H9 (cell line): ENCODE results near the gene SEMA3E. TPM values are rescaled to one million over a fixed set of nuclear protein-coding genes. Genes with fewer than 3 reads are reported as not detected.

Source experiments
- DNase-seq: peaks from one replicate; pipeline ENCODE4 v3.0.0-alpha.2; 2017
- H2AFZ ChIP-seq: one replicate; pipeline ENCODE4 v1.6.1; 2013; ENCODE audit warnings: mild to moderate bottlenecking, low read length, control low read depth, moderate library complexity
- H2AK5ac ChIP-seq: 2 replicates; pipeline ENCODE4 v1.6.1; 2013; ENCODE audit warnings: low read length, control low read depth, mixed read lengths; ENCODE audit not compliant: insufficient read length
- H2BK120ac ChIP-seq: one replicate; pipeline ENCODE4 v1.6.1; 2013; ENCODE audit warnings: low read depth, mild to moderate bottlenecking, low read length, control low read depth, inconsistent platforms; ENCODE audit not compliant: poor library complexity, severe bottlenecking
- H2BK12ac ChIP-seq: 2 replicates; pipeline ENCODE4 v1.6.1; 2013; ENCODE audit warnings: low read length, control low read depth, mixed read lengths, low read depth; ENCODE audit not compliant: insufficient read length
- H2BK15ac ChIP-seq: 2 replicates; pipeline ENCODE4 v1.6.1; 2013; ENCODE audit warnings: low read depth, low read length, control low read depth
- H2BK20ac ChIP-seq: one replicate; pipeline ENCODE4 v1.6.1; 2013; ENCODE audit warnings: low read depth, mild to moderate bottlenecking, low read length, control low read depth, inconsistent platforms; ENCODE audit not compliant: poor library complexity, severe bottlenecking
- H2BK5ac ChIP-seq: 2 replicates; pipeline ENCODE4 v1.6.1; 2013; ENCODE audit warnings: low read length, control low read depth, mixed read lengths; ENCODE audit not compliant: insufficient read length
- H3K14ac ChIP-seq: 2 replicates; pipeline ENCODE4 v1.6.1; 2013; ENCODE audit warnings: low read length, control low read depth; ENCODE audit not compliant: insufficient read depth
- H3K18ac ChIP-seq: 2 replicates; pipeline ENCODE4 v1.6.1; 2013; ENCODE audit warnings: low read depth, mild to moderate bottlenecking, mixed read lengths, low read length, control low read depth; ENCODE audit not compliant: insufficient read length
- H3K23ac ChIP-seq: 2 replicates; pipeline ENCODE4 v1.6.1; 2013; ENCODE audit warnings: low read length, control low read depth, mixed read lengths, low read depth; ENCODE audit not compliant: insufficient read length
- H3K23me2 ChIP-seq: 2 replicates; pipeline ENCODE4 v1.6.1; 2013; ENCODE audit warnings: low read depth, mild to moderate bottlenecking, mixed read lengths, low read length, control low read depth; ENCODE audit not compliant: insufficient read length, poor library complexity, severe bottlenecking
- H3K27ac ChIP-seq: 2 replicates; pipeline ENCODE4 v1.5.1; 2013; ENCODE audit warnings: low read length, control low read depth, mixed read lengths, low read depth; ENCODE audit not compliant: insufficient read length
- H3K27me3 ChIP-seq: 2 replicates; pipeline ENCODE4 v1.6.1; 2013; ENCODE audit warnings: low read length, control low read depth, inconsistent platforms; ENCODE audit not compliant: insufficient read depth
- H3K4ac ChIP-seq: 2 replicates; pipeline ENCODE4 v1.6.1; 2013; ENCODE audit warnings: low read depth, mild to moderate bottlenecking, control low read depth, inconsistent platforms, low read length, moderate library complexity
- H3K4me1 ChIP-seq: 2 replicates; pipeline ENCODE4 v1.6.1; 2013; ENCODE audit warnings: low read length, control low read depth, inconsistent platforms; ENCODE audit not compliant: insufficient read depth
- H3K4me2 ChIP-seq: 2 replicates; pipeline ENCODE4 v1.6.1; 2013; ENCODE audit warnings: low read length, control low read depth, mixed read lengths; ENCODE audit not compliant: insufficient read length, insufficient read depth
- H3K56ac ChIP-seq: 2 replicates; pipeline ENCODE4 v1.6.1; 2013; ENCODE audit warnings: low read depth, mild to moderate bottlenecking, mixed read lengths, low read length, control low read depth; ENCODE audit not compliant: insufficient read length
- H3K79me1 ChIP-seq: 2 replicates; pipeline ENCODE4 v1.6.1; 2013; ENCODE audit warnings: low read depth, mild to moderate bottlenecking, moderate library complexity, low read length, control low read depth, inconsistent platforms; ENCODE audit not compliant: insufficient read depth, poor library complexity, severe bottlenecking
- H3K79me2 ChIP-seq: 2 replicates; pipeline ENCODE4 v1.6.1; 2013; ENCODE audit warnings: low read length, control low read depth, inconsistent platforms; ENCODE audit not compliant: insufficient read depth
- H3K9ac ChIP-seq: 2 replicates; pipeline ENCODE4 v1.6.1; 2013; ENCODE audit warnings: low read length, control low read depth, mixed read lengths; ENCODE audit not compliant: insufficient read length; ENCODE audit errors: extremely low read depth
- H3K9me3 ChIP-seq: one replicate; pipeline ENCODE4 v1.6.1; 2013; ENCODE audit warnings: low read depth, low read length, inconsistent platforms; ENCODE audit not compliant: control insufficient read depth
- H3T11ph ChIP-seq: one replicate; pipeline ENCODE4 v1.6.1; 2013; ENCODE audit warnings: mild to moderate bottlenecking, low read length, control low read depth, inconsistent platforms
- H4K20me1 ChIP-seq: one replicate; pipeline ENCODE4 v1.6.1; 2013; ENCODE audit not compliant: control insufficient read depth, insufficient read length, insufficient read depth
- H4K5ac ChIP-seq: 2 replicates; pipeline ENCODE4 v1.6.1; 2013; ENCODE audit warnings: low read depth, mild to moderate bottlenecking, mixed read lengths, low read length, control low read depth; ENCODE audit not compliant: insufficient read length
- H4K8ac ChIP-seq: replicated peaks from 2 replicates; pipeline ENCODE4 v1.6.1; 2013; ENCODE audit warnings: low read length, control low read depth, mixed read lengths, low read depth; ENCODE audit not compliant: insufficient read length
- H4K91ac ChIP-seq: 2 replicates; pipeline ENCODE4 v1.6.1; 2013; ENCODE audit warnings: low read depth, mild to moderate bottlenecking, moderate library complexity, mixed read lengths, low read length, control low read depth; ENCODE audit not compliant: insufficient read length
- H3K27ac Mint-ChIP-seq, 3 experiments: 2 replicates in 2 of 3; 3 replicates in 1 of 3; pipeline ENCODE4 v1.8.0; 2020 to 2021; ENCODE audit warnings: mixed read lengths in 3 of 3, mild to moderate bottlenecking in 1 of 3, moderate library complexity in 1 of 3
- H3K27me3 Mint-ChIP-seq: 2 replicates; pipeline ENCODE4 v1.8.0; 2021; ENCODE audit warnings: low read depth, mild to moderate bottlenecking, moderate library complexity, mixed read lengths
- H3K36me3 Mint-ChIP-seq, 3 experiments: 2 replicates in 2 of 3; 3 replicates in 1 of 3; pipeline ENCODE4 v1.8.0; 2020 to 2021; ENCODE audit warnings: low read depth in 3 of 3, mixed read lengths in 3 of 3; ENCODE audit not compliant: insufficient read depth in 1 of 3
- H3K4me1 Mint-ChIP-seq, 2 experiments: 2 replicates each; pipeline ENCODE4 v1.8.0; 2020; ENCODE audit warnings: mixed read lengths in 2 of 2
- H3K4me3 Mint-ChIP-seq, 2 experiments: 2 replicates in 1 of 2; 3 replicates in 1 of 2; pipeline ENCODE4 v1.8.0; 2020 to 2021; ENCODE audit warnings: mild to moderate bottlenecking in 2 of 2, mixed read lengths in 2 of 2, moderate library complexity in 1 of 2
- H3K9me3 Mint-ChIP-seq, 2 experiments: 2 replicates in 1 of 2; 3 replicates in 1 of 2; pipeline ENCODE4 v1.8.0; 2020; ENCODE audit warnings: mild to moderate bottlenecking in 2 of 2, mixed read lengths in 2 of 2, moderate library complexity in 1 of 2
- CTCF ChIP-seq: fragments of 200-600 bp; sonication (generic); conservative IDR thresholded peaks from 3 replicates; pipeline ENCODE4 v1.8.0; 2021; ENCODE audit warnings: antibody characterized with exemption, mild to moderate bottlenecking
- WGBS: extraction: QIAGEN DNeasy Blood & Tissue Kit; methylation state at CpG from one replicate; pipeline ENCODE4 v1.1.7; 2013; ENCODE audit warnings: missing lambda C conversion rate, low lambda C conversion rate, mixed read lengths; ENCODE audit not compliant: insufficient read length; ENCODE audit errors: extremely low coverage; 5-methylcytosine and 5-hydroxymethylcytosine counted together
- total RNA-seq: library from RNA; stranded (reverse); gene quantifications from 2 replicates; pipeline ENCODE4 v1.2.1, GENCODE V29; 2021

The SEMA3E gene
- total RNA-seq, 1 experiment from 2014 or later: 0.39 TPM

GRCh38 chr7:83486536-83486935 is 162.4 kb downstream of the SEMA3E start:
- Histone ChIP-seq H3K27me3 (no peaks in the 10 kb centered on the region), H4K8ac (no peak overlapping the region), H3K27ac (no peak overlapping the region), H3K9me3 (no peaks in the 10 kb centered on the region), H3K14ac (no peak overlapping the region), H3K56ac (no peak overlapping the region), H3K23me2 (no peaks in the 10 kb centered on the region), H2BK5ac (no peak overlapping the region), H4K20me1 (no peaks in the 10 kb centered on the region), H3K4me1 (no peaks in the 10 kb centered on the region), H3K79me1 (no peaks in the 10 kb centered on the region), H2BK15ac (no peak overlapping the region), H3K9ac (no peak overlapping the region), H3T11ph (no peak overlapping the region), H3K18ac (no peak overlapping the region), H3K23ac (no peak overlapping the region), H4K91ac (no peak overlapping the region), H2AFZ (no peak overlapping the region), H2BK12ac (no peak overlapping the region), H3K4me2 (no peak overlapping the region), H2AK5ac (no peak overlapping the region), H2BK20ac (no peak overlapping the region), H3K79me2 (no peaks in the 10 kb centered on the region), H3K4ac (no peak overlapping the region), H4K5ac (no peak overlapping the region), H2BK120ac (no peak overlapping the region)
- no CpG with 5 or more reads among the region's 2 CpGs for WGBS
- H3K27ac Mint-ChIP-seq: no peak overlapping the region
- no peaks in the 10 kb centered on the region for H3K36me3 Mint-ChIP-seq
- H3K4me3 Mint-ChIP-seq: no peak overlapping the region
- H3K4me1 Mint-ChIP-seq: no peaks in the 10 kb centered on the region
- H3K9me3 Mint-ChIP-seq: no peaks in the 10 kb centered on the region
- no peak for DNase-seq
- peaks cover 5% of the 10 kb centered on the region; the same call in 1 of the 2 replicates for H3K27me3 Mint-ChIP-seq
- no peak for TF ChIP-seq CTCF
